ENCODE data around the gene CDH20.

Gene CDH20

DNA sequence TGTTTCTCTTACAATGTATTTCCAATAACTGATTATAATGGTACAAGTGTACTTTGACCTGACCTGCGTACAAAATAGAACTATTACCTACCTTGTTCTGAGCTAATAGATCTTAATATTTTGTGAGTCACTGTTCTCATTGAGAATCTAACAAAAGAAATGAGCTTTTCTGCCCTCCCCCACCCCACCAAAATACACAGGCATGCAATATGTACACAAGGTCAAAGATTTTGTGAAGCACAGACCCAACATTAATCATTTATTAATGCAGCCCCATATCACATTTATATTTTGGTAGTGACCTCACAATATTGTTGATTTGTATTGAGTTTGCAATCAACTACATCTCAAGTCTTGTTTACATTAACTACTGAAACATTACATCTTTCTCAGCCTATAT is 86.5 kb downstream of the CDH20 start:
- ChIA-PET CTCF (no interaction called here), POLR2A (interaction anchor here (0.6 kb wide), 1 partner anchor 417 kb away, joined by 3 read pairs; no protein-coding TSS in a partner anchor)
- H3K9me3 ChIP-seq (ENCODE audit: control extremely low read depth in 1 of 5, control insufficient read depth in 4 of 5, insufficient read depth in 2 of 5, low read depth in 1 of 5, low read length in 4 of 5): no peaks in the 10 kb centered on the region
- no peaks in the 10 kb centered on the region for H3K27me3 ChIP-seq (replicated peaks in 2 of 5; ENCODE audit: control insufficient read depth in 4 of 5, insufficient read depth in 5 of 5, low read length in 4 of 5)
- H3K4me1 ChIP-seq (ENCODE audit: control extremely low read depth in 1 of 4, control insufficient read depth in 4 of 4, insufficient read depth in 4 of 4, low read length in 3 of 4): no peaks in the 10 kb centered on the region
- no peak overlapping the region for H3K27ac ChIP-seq (ENCODE audit: insufficient read depth in 1 of 2, low read depth in 1 of 2, low read length in 2 of 2, poor library complexity in 1 of 2, severe bottlenecking in 2 of 2)
- H3K4me3 ChIP-seq (ENCODE audit: control insufficient read depth in 1 of 7, extremely low read depth in 1 of 7, insufficient read depth in 4 of 7, low read depth in 2 of 7, low read length in 6 of 7): no peak overlapping the region
- WGBS (ENCODE audit: insufficient coverage): no CpG with 5 or more reads among the region's 1 CpG
- no peak for DNase-seq
- H3K36me3 ChIP-seq (ENCODE audit: control insufficient read depth in 4 of 4, insufficient read depth in 4 of 4, low read length in 3 of 4): no peaks in the 10 kb centered on the region

DNA sequence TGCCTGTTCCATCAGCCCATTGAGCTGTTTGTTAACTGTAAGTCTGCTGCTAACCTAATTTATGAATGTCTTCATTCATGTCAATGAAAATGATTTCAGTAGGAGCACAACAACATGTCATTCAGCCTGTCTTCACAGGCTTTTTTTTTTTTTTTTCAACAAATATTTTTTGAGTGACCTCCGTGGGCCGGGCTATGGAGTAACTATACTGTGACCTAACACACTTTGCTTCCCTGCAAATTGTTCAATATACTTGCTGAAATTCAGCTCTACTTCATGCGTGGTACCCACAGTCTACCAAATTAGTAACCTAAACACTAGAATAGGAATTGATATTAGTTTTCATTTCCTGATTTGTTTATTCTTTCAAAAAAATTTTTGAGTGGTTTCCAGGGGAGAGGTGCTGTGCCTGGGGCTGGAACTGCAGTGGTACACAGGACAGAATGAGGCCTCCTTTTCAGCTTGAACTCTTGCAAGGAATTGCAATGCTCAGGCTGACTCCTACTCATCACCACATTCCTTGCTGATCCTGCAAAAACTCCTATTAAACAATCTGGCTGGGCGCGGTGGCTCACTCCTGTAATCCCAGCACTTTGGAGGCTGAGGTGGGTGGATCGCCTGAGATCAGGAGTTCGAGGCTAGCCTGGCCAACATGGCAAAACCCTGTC is 87.1 kb downstream of the CDH20 start:
- H3K4me3 ChIP-seq (ENCODE audit: control insufficient read depth in 1 of 7, extremely low read depth in 1 of 7, insufficient read depth in 4 of 7, low read depth in 2 of 7, low read length in 6 of 7): no peak overlapping the region
- H3K4me1 ChIP-seq (ENCODE audit: control extremely low read depth in 1 of 4, control insufficient read depth in 4 of 4, insufficient read depth in 4 of 4, low read length in 3 of 4): no peaks in the 10 kb centered on the region
- 100% methylated on average over 3 of the region's 7 CpGs for WGBS (ENCODE audit: insufficient coverage)
- POLR2A ChIA-PET: interaction anchor here (0.6 kb wide), 1 partner anchor 418 kb away, joined by 3 read pairs; no protein-coding TSS in a partner anchor
- H3K27ac ChIP-seq (ENCODE audit: insufficient read depth in 1 of 2, low read depth in 1 of 2, low read length in 2 of 2, poor library complexity in 1 of 2, severe bottlenecking in 2 of 2): no peak overlapping the region
- no peaks in the 10 kb centered on the region for H3K9me3 ChIP-seq (ENCODE audit: control extremely low read depth in 1 of 5, control insufficient read depth in 4 of 5, insufficient read depth in 2 of 5, low read depth in 1 of 5, low read length in 4 of 5)
- H3K36me3 ChIP-seq (ENCODE audit: control insufficient read depth in 4 of 4, insufficient read depth in 4 of 4, low read length in 3 of 4): no peaks in the 10 kb centered on the region
- CTCF ChIA-PET: no interaction called here
- DNase-seq: no peak
- no peaks in the 10 kb centered on the region for H3K27me3 ChIP-seq (replicated peaks in 2 of 5; ENCODE audit: control insufficient read depth in 4 of 5, insufficient read depth in 5 of 5, low read length in 4 of 5)

DNA sequence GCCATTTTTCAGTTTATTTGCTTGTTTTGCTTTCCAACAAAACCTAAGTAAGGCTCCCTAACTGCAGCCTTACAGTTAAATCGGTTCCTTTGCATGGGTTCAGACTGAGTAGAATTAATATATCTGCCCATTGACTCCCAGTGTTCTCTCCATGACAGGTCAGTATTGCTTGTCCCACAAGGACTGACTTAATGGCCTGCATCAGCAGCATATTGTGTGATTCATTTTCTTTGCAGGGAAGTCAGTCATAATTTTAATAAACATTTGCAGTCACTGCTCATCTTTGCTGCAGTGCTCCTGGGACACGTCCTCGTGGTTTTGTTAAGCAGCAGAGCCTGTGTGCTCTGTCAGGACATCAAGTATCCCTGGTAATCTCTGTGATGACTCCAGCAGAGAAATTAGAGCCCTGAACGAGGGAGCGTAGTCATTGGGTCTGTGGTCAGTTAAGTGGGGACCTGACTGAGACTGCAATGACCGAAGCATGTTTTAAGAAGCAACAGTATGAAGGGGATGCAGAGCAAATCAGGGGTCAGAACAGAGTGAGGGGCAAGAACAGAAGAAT is 93.3 kb downstream of the CDH20 start:
- no peak for DNase-seq
- H3K9me3 ChIP-seq (ENCODE audit: control extremely low read depth in 1 of 5, control insufficient read depth in 4 of 5, insufficient read depth in 2 of 5, low read depth in 1 of 5, low read length in 4 of 5): no peaks in the 10 kb centered on the region
- H3K4me1 ChIP-seq (ENCODE audit: control extremely low read depth in 1 of 4, control insufficient read depth in 4 of 4, insufficient read depth in 4 of 4, low read length in 3 of 4): no peaks in the 10 kb centered on the region
- CTCF ChIA-PET: no interaction called here
- no peak overlapping the region for H3K4me3 ChIP-seq (ENCODE audit: control insufficient read depth in 1 of 7, extremely low read depth in 1 of 7, insufficient read depth in 4 of 7, low read depth in 2 of 7, low read length in 6 of 7)
- 94% methylated on average over 6 of the region's 6 CpGs for WGBS (ENCODE audit: insufficient coverage)
- POLR2A ChIA-PET: no interaction called here
- no peaks in the 10 kb centered on the region for H3K27me3 ChIP-seq (replicated peaks in 2 of 5; ENCODE audit: control insufficient read depth in 4 of 5, insufficient read depth in 5 of 5, low read length in 4 of 5)
- H3K36me3 ChIP-seq (ENCODE audit: control insufficient read depth in 4 of 4, insufficient read depth in 4 of 4, low read length in 3 of 4): no peaks in the 10 kb centered on the region
- no peak overlapping the region for H3K27ac ChIP-seq (ENCODE audit: insufficient read depth in 1 of 2, low read depth in 1 of 2, low read length in 2 of 2, poor library complexity in 1 of 2, severe bottlenecking in 2 of 2)

DNA sequence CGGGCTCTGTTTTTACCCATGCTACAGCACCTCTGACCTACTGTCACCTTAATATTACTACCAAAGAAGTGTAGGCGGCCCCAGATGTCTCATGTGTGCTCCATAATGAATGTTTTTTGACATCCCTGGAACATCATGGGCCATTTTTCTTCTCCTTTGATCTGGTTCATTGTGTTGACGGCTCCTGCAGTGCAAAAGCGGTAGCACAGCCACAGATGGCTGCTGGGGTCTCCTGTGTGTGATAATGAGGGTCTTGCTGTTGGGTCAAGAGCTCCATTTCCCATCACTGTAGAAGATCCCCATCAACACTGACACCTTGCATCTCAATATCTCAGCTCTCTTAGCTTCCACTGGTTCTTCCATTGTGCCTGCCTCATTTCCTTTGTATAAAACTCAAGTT is 95.0 kb downstream of the CDH20 start:
- POLR2A ChIA-PET: no interaction called here
- no peak for DNase-seq
- Histone ChIP-seq H3K4me3 (ENCODE audit: control insufficient read depth in 1 of 7, extremely low read depth in 1 of 7, insufficient read depth in 4 of 7, low read depth in 2 of 7, low read length in 6 of 7) (no peak overlapping the region), H3K9me3 (ENCODE audit: control extremely low read depth in 1 of 5, control insufficient read depth in 4 of 5, insufficient read depth in 2 of 5, low read depth in 1 of 5, low read length in 4 of 5) (no peaks in the 10 kb centered on the region), H3K27ac (ENCODE audit: insufficient read depth in 1 of 2, low read depth in 1 of 2, low read length in 2 of 2, poor library complexity in 1 of 2, severe bottlenecking in 2 of 2) (no peak overlapping the region), H3K4me1 (ENCODE audit: control extremely low read depth in 1 of 4, control insufficient read depth in 4 of 4, insufficient read depth in 4 of 4, low read length in 3 of 4) (no peaks in the 10 kb centered on the region), H3K27me3 (replicated peaks in 2 of 5; ENCODE audit: control insufficient read depth in 4 of 5, insufficient read depth in 5 of 5, low read length in 4 of 5) (no peaks in the 10 kb centered on the region), H3K36me3 (ENCODE audit: control insufficient read depth in 4 of 4, insufficient read depth in 4 of 4, low read length in 3 of 4) (no peaks in the 10 kb centered on the region)
- CTCF ChIA-PET: no interaction called here
- 87% methylated on average over 1 of the region's 4 CpGs for WGBS (ENCODE audit: insufficient coverage)

DNA sequence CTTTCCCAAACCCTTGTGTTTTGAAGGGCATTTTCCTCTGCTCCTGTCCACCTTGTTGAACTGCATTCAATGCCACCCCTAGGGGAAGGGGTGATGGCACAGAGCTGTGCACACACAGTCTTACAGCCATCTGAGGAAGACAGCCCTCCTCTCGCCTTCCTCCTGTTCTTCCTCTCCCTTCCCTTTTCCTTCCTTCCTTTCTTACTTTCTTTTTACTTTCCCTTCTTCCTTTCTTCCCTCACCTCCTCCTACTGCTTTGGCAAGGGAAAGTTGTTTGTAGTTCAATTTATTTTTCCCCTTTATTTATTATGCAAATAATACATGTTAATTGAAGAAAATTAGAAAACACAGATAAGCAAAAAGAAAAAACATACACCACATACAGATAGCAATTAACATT is 99.4 kb downstream of the CDH20 start:
- H3K36me3 ChIP-seq (ENCODE audit: control insufficient read depth in 4 of 4, insufficient read depth in 4 of 4, low read length in 3 of 4): no peaks in the 10 kb centered on the region
- no peaks in the 10 kb centered on the region for H3K27me3 ChIP-seq (replicated peaks in 2 of 5; ENCODE audit: control insufficient read depth in 4 of 5, insufficient read depth in 5 of 5, low read length in 4 of 5)
- ChIA-PET POLR2A (no interaction called here), CTCF (no interaction called here)
- no peak overlapping the region for H3K27ac ChIP-seq (ENCODE audit: insufficient read depth in 1 of 2, low read depth in 1 of 2, low read length in 2 of 2, poor library complexity in 1 of 2, severe bottlenecking in 2 of 2)
- no peak for DNase-seq
- peaks cover 0 to 7% (median 0%) of the 10 kb centered on the region in 5 experiments for H3K9me3 ChIP-seq (ENCODE audit: control extremely low read depth in 1 of 5, control insufficient read depth in 4 of 5, insufficient read depth in 2 of 5, low read depth in 1 of 5, low read length in 4 of 5)
- H3K4me1 ChIP-seq (ENCODE audit: control extremely low read depth in 1 of 4, control insufficient read depth in 4 of 4, insufficient read depth in 4 of 4, low read length in 3 of 4): no peaks in the 10 kb centered on the region
- H3K4me3 ChIP-seq (ENCODE audit: control insufficient read depth in 1 of 7, extremely low read depth in 1 of 7, insufficient read depth in 4 of 7, low read depth in 2 of 7, low read length in 6 of 7): no peak overlapping the region
- no CpG with 5 or more reads among the region's 1 CpG for WGBS (ENCODE audit: insufficient coverage)

DNA sequence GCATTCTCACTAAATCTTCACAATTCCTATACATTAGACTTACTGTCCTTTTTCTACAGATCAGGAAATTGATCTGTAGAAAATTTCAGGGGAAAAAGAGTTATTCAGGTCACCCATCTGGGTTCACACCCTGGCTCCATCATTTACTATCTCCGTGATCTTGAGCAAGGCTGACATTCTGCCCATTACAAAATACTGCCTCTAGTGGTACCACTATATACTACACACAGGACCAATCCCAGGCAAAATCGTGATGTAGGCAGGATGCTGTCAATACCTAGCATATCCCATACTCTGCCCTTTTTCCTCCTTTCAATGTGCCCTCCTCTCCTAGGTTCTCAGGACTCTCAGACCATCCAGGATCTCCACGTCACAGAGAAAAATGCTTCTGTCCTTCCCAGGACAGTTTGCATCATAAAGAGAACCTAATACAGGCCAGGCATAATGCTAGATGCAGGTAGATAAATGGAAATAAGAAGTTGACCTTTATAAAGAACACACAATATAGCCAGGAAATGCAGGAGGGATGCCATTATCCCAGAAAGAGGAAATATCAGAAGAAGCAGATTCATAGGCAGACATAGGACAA is 101.9 kb downstream of the CDH20 start:
- H3K27ac ChIP-seq (ENCODE audit: insufficient read depth in 1 of 2, low read depth in 1 of 2, low read length in 2 of 2, poor library complexity in 1 of 2, severe bottlenecking in 2 of 2): no peak overlapping the region
- no peaks in the 10 kb centered on the region for H3K4me1 ChIP-seq (ENCODE audit: control extremely low read depth in 1 of 4, control insufficient read depth in 4 of 4, insufficient read depth in 4 of 4, low read length in 3 of 4)
- ChIA-PET CTCF (no interaction called here), POLR2A (no interaction called here)
- peaks cover 0 to 7% (median 0%) of the 10 kb centered on the region in 5 experiments for H3K9me3 ChIP-seq (ENCODE audit: control extremely low read depth in 1 of 5, control insufficient read depth in 4 of 5, insufficient read depth in 2 of 5, low read depth in 1 of 5, low read length in 4 of 5)
- peak in 2 of 3 donors; percentile 1 to 2 for DNase-seq
- H3K36me3 ChIP-seq (ENCODE audit: control insufficient read depth in 4 of 4, insufficient read depth in 4 of 4, low read length in 3 of 4): no peaks in the 10 kb centered on the region
- H3K4me3 ChIP-seq (ENCODE audit: control insufficient read depth in 1 of 7, extremely low read depth in 1 of 7, insufficient read depth in 4 of 7, low read depth in 2 of 7, low read length in 6 of 7): no peak overlapping the region
- H3K27me3 ChIP-seq (replicated peaks in 2 of 5; ENCODE audit: control insufficient read depth in 4 of 5, insufficient read depth in 5 of 5, low read length in 4 of 5): no peaks in the 10 kb centered on the region
- WGBS (ENCODE audit: insufficient coverage): 79% methylated on average over 2 of the region's 3 CpGs

DNA sequence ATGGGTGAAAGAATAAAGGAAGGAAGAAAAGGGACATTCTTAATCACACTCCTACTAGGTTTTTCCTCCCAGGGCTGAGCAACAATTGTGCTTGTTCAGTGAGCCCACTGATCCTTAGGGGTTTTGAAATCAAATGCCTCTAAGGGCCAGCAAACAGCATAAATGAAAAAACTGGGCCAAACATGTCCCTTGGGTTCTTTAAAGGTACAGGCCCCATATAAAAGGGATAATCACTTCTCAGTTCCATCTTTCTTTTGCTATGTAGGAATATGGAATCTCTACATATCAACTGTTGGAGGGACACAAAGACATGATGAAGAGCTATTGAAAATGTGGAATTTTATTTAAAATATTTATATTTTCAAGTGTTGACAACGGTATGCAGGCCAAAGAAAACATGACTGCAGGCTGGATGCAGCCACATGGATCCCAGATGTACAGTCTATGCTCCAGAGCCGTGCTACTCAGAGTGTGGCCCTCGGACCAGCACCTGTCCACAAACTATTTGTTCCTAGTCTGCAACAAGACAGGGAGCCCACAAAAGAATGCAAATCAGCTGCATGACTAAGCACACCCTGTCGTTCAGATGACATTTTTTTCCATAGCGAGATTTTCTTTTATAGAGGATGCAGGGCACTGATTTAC is 110.0 kb downstream of the CDH20 start:
- POLR2A ChIA-PET: no interaction called here
- Histone ChIP-seq H3K9me3 (ENCODE audit: control extremely low read depth in 1 of 5, control insufficient read depth in 4 of 5, insufficient read depth in 2 of 5, low read depth in 1 of 5, low read length in 4 of 5) (peaks cover 0 to 2% (median 0%) of the 10 kb centered on the region in 5 experiments), H3K4me1 (ENCODE audit: control extremely low read depth in 1 of 4, control insufficient read depth in 4 of 4, insufficient read depth in 4 of 4, low read length in 3 of 4) (no peaks in the 10 kb centered on the region), H3K36me3 (ENCODE audit: control insufficient read depth in 4 of 4, insufficient read depth in 4 of 4, low read length in 3 of 4) (no peaks in the 10 kb centered on the region), H3K27ac (ENCODE audit: insufficient read depth in 1 of 2, low read depth in 1 of 2, low read length in 2 of 2, poor library complexity in 1 of 2, severe bottlenecking in 2 of 2) (no peak overlapping the region), H3K4me3 (ENCODE audit: control insufficient read depth in 1 of 7, extremely low read depth in 1 of 7, insufficient read depth in 4 of 7, low read depth in 2 of 7, low read length in 6 of 7) (no peak overlapping the region), H3K27me3 (replicated peaks in 2 of 5; ENCODE audit: control insufficient read depth in 4 of 5, insufficient read depth in 5 of 5, low read length in 4 of 5) (peaks cover 0 to 2% (median 0%) of the 10 kb centered on the region in 5 experiments)
- WGBS (ENCODE audit: insufficient coverage): 94% methylated on average over 4 of the region's 5 CpGs
- CTCF ChIA-PET: no interaction called here
- DNase-seq: no peak

All from common myeloid progenitor, CD34-positive (primary cell).